Breast epithelium (tissue), 3 donors: ENCODE results near the gene NHERF2.

Source experiments
- POLR2A ChIP-seq: fragments of 450-650 bp; IDR thresholded peaks from one replicate; pipeline ENCODE4 v1.6.1; 2016; ENCODE audit warnings: antibody characterized with exemption, mild to moderate bottlenecking, moderate library complexity
- POLR2AphosphoS5 ChIP-seq, 3 donors: sonication (generic); formaldehyde crosslinking; IDR thresholded peaks; one replicate each; pipeline ENCODE4 v1.6.1; 2017; ENCODE audit warnings: antibody characterized with exemption in 3 of 3
- TF ChIP-seq, protein P1 (sequence below), 3 donors: fragments of 450-650 bp; IDR thresholded peaks; one replicate each; pipeline ENCODE4 v1.5.1; 2016 to 2017; ENCODE audit warnings: antibody characterized with exemption in 3 of 3, mild to moderate bottlenecking in 3 of 3, moderate library complexity in 3 of 3

GRCh38 chr16:2087748-2088631, 61.3 kb downstream of the NHERF2 start:
- TF ChIP-seq, protein P1, sequence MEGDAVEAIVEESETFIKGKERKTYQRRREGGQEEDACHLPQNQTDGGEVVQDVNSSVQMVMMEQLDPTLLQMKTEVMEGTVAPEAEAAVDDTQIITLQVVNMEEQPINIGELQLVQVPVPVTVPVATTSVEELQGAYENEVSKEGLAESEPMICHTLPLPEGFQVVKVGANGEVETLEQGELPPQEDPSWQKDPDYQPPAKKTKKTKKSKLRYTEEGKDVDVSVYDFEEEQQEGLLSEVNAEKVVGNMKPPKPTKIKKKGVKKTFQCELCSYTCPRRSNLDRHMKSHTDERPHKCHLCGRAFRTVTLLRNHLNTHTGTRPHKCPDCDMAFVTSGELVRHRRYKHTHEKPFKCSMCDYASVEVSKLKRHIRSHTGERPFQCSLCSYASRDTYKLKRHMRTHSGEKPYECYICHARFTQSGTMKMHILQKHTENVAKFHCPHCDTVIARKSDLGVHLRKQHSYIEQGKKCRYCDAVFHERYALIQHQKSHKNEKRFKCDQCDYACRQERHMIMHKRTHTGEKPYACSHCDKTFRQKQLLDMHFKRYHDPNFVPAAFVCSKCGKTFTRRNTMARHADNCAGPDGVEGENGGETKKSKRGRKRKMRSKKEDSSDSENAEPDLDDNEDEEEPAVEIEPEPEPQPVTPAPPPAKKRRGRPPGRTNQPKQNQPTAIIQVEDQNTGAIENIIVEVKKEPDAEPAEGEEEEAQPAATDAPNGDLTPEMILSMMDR (IDR thresholded peaks at IDR 0.05) = no peak
- TF ChIP-seq POLR2AphosphoS5 (IDR thresholded peaks at IDR 0.05) (no peak), POLR2A (no peak)
